DND-41 (cell line): Measurements from ENCODE around the gene SHD.

Source experiments
- ATAC-seq: fragments of 200-7000 bp; cut with Tn5 transposase; 3 replicates; pipeline ENCODE4 v1.9.1; 2021; ENCODE audit warnings: low read depth; ENCODE audit not compliant: insufficient read depth
- DNase-seq: peaks from one replicate; pipeline ENCODE4 v3.0.0-alpha.2; 2020
- H2AFZ ChIP-seq: 2 replicates; pipeline ENCODE4 v1.6.0; 2012; ENCODE audit warnings: low read depth, low read length
- H3K27ac ChIP-seq: 2 replicates; pipeline ENCODE4 v1.5.1; 2012; ENCODE audit warnings: low read length, inconsistent platforms
- H3K27me3 ChIP-seq: fragments of 200-600 bp; sonication (generic); 2 replicates; pipeline ENCODE4 v1.6.0; 2012; ENCODE audit warnings: low read length, mild to moderate bottlenecking, inconsistent platforms; ENCODE audit not compliant: insufficient read depth, poor library complexity
- H3K36me3 ChIP-seq: 2 replicates; pipeline ENCODE4 v1.5.1; 2012; ENCODE audit warnings: low read length, inconsistent platforms; ENCODE audit not compliant: insufficient read depth
- H3K4me1 ChIP-seq: 2 replicates; pipeline ENCODE4 v1.5.1; 2012; ENCODE audit warnings: mild to moderate bottlenecking, low read length; ENCODE audit not compliant: insufficient read depth
- H3K4me2 ChIP-seq: 2 replicates; pipeline ENCODE4 v1.6.0; 2012; ENCODE audit warnings: mild to moderate bottlenecking, moderate library complexity, low read length, inconsistent platforms; ENCODE audit not compliant: insufficient read depth
- H3K4me3 ChIP-seq, 2 experiments: fragments of 200-600 bp in 1 of 2; shearing (Covaris generic) in 1 of 2; 2 replicates each; pipeline ENCODE4 v1.5.1; 2012 to 2016; ENCODE audit warnings: inconsistent platforms in 2 of 2, low read length in 2 of 2, mild to moderate bottlenecking in 2 of 2, low read depth in 1 of 2, moderate library complexity in 1 of 2
- H3K79me2 ChIP-seq: 2 replicates; pipeline ENCODE4 v1.6.0; 2012; ENCODE audit warnings: low read length, inconsistent platforms; ENCODE audit not compliant: insufficient read depth
- H3K9ac ChIP-seq: 2 replicates; pipeline ENCODE4 v1.6.0; 2012; ENCODE audit warnings: low read depth, mild to moderate bottlenecking, inconsistent platforms, low read length, moderate library complexity
- H3K9me3 ChIP-seq: 2 replicates; pipeline ENCODE4 v1.5.1; 2012; ENCODE audit warnings: low read length, moderate library complexity, mild to moderate bottlenecking, inconsistent platforms; ENCODE audit not compliant: insufficient read depth, severe bottlenecking
- H4K20me1 ChIP-seq: 2 replicates; pipeline ENCODE4 v1.6.0; 2012; ENCODE audit warnings: low read length; ENCODE audit not compliant: insufficient read depth
- EZH2 ChIP-seq: IDR thresholded peaks from 3 replicates; pipeline ENCODE4 v1.6.1; 2012; ENCODE audit warnings: borderline replicate concordance, low read depth, mild to moderate bottlenecking, moderate library complexity, low read length, inconsistent platforms; ENCODE audit not compliant: severe bottlenecking
- TF ChIP-seq, protein P1 (sequence below): IDR thresholded peaks from 2 replicates; pipeline ENCODE4 v1.5.1; 2012; ENCODE audit warnings: borderline replicate concordance, low read length, moderate library complexity, mild to moderate bottlenecking; ENCODE audit not compliant: poor library complexity, severe bottlenecking; ENCODE audit errors: extremely low read depth

Gene SHD

GRCh38 chr19:4320419-4320818 is 41.4 kb downstream of the SHD start:
- Histone ChIP-seq H3K9me3 (no peaks in the 10 kb centered on the region), H4K20me1 (no peaks in the 10 kb centered on the region), H3K27ac (no peak overlapping the region), H3K27me3 (no peaks in the 10 kb centered on the region), H3K36me3 (no peaks in the 10 kb centered on the region), H3K79me2 (no peaks in the 10 kb centered on the region), H3K4me3 (no peak overlapping the region), H3K9ac (no peak overlapping the region), H3K4me1 (no peaks in the 10 kb centered on the region), H2AFZ (no peak overlapping the region), H3K4me2 (no peak overlapping the region)
- ATAC-seq (no peak), DNase-seq (no peak)
- TF ChIP-seq, protein P1, sequence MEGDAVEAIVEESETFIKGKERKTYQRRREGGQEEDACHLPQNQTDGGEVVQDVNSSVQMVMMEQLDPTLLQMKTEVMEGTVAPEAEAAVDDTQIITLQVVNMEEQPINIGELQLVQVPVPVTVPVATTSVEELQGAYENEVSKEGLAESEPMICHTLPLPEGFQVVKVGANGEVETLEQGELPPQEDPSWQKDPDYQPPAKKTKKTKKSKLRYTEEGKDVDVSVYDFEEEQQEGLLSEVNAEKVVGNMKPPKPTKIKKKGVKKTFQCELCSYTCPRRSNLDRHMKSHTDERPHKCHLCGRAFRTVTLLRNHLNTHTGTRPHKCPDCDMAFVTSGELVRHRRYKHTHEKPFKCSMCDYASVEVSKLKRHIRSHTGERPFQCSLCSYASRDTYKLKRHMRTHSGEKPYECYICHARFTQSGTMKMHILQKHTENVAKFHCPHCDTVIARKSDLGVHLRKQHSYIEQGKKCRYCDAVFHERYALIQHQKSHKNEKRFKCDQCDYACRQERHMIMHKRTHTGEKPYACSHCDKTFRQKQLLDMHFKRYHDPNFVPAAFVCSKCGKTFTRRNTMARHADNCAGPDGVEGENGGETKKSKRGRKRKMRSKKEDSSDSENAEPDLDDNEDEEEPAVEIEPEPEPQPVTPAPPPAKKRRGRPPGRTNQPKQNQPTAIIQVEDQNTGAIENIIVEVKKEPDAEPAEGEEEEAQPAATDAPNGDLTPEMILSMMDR, result no peak
- TF ChIP-seq EZH2, result no peak

- no peak overlapping the region for H3K4me2 ChIP-seq
- TF ChIP-seq, protein P1, result no peak
- no peak for TF ChIP-seq EZH2
- H3K4me3 ChIP-seq, result no peak overlapping the region
- H4K20me1 ChIP-seq, result no peaks in the 10 kb centered on the region
- no peaks in the 10 kb centered on the region for H3K4me1 ChIP-seq
- H3K36me3 ChIP-seq, result no peaks in the 10 kb centered on the region
- DNase-seq (no peak), ATAC-seq (no peak)
- H3K27me3 ChIP-seq, result no peaks in the 10 kb centered on the region
- H3K9me3 ChIP-seq, result no peaks in the 10 kb centered on the region
- H3K27ac ChIP-seq, result no peak overlapping the region
- H3K79me2 ChIP-seq, result no peaks in the 10 kb centered on the region
- H2AFZ ChIP-seq, result no peak overlapping the region
- no peak overlapping the region for H3K9ac ChIP-seq
Observed at GRCh38 chr19:4322942-4323665, 44.0 kb downstream of the SHD start.

DNA sequence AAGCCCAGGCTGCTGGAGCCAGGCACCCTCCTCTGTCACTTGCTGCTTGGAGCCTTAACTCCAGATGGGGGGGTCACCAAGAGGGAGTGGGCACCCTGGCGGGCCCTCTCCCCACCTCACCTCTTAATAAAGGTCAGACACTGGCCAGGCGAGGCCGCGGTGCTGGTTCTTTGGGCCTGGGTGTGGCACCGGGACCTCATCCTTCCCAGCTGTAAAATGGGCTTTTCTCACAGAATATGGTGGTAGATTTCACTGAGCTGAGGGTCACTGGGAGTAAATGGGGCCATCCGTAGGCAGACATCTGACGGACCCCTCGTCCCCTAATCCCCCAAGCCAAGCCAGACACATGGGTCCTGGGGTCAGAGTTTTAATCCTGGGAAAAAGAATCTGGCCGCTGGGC is 44.6 kb downstream of the SHD start:
- Histone ChIP-seq H3K9me3 (no peaks in the 10 kb centered on the region), H2AFZ (no peak overlapping the region), H3K4me3 (no peak overlapping the region), H3K4me2 (no peak overlapping the region), H4K20me1 (no peaks in the 10 kb centered on the region), H3K27ac (no peak overlapping the region), H3K79me2 (no peaks in the 10 kb centered on the region), H3K4me1 (no peaks in the 10 kb centered on the region), H3K27me3 (no peaks in the 10 kb centered on the region), H3K36me3 (no peaks in the 10 kb centered on the region), H3K9ac (no peak overlapping the region)
- no peak for TF ChIP-seq EZH2
- TF ChIP-seq, protein P1, result no peak
- no peak for ATAC-seq
- DNase-seq, result no peak

- no peaks in the 10 kb centered on the region for H4K20me1 ChIP-seq
- no peak overlapping the region for H3K9ac ChIP-seq
- ATAC-seq (no peak), DNase-seq (no peak)
- H3K79me2 ChIP-seq, result no peaks in the 10 kb centered on the region
- no peak for TF ChIP-seq EZH2
- TF ChIP-seq, protein P1, result no peak
- no peaks in the 10 kb centered on the region for H3K4me1 ChIP-seq
- no peak overlapping the region for H3K27ac ChIP-seq
- H3K36me3 ChIP-seq, result no peaks in the 10 kb centered on the region
- no peaks in the 10 kb centered on the region for H3K9me3 ChIP-seq
- no peak overlapping the region for H3K4me2 ChIP-seq
- no peak overlapping the region for H3K4me3 ChIP-seq
- no peaks in the 10 kb centered on the region for H3K27me3 ChIP-seq
- no peak overlapping the region for H2AFZ ChIP-seq
Observed at GRCh38 chr19:4324228-4324627, 45.2 kb downstream of the SHD start.
